Stimulated activated CD4-positive, alpha-beta T cell treated with anti-CD3 and anti-CD28 coated beads, Interleukin-2, amount 100 ng/mL, for 4 hours (primary cell): Measurements from ENCODE around the gene VPS37C.
"Not testable (repeated sequence)": the region's sequence is repeated elsewhere in the genome, so short reads cannot be mapped to it uniquely, and the experiment has no call there.

Source experiments
- DNase-seq: peaks from one replicate; pipeline ENCODE4 v3.0.0-alpha.2; 2020; ENCODE audit warnings: low read depth

The VPS37C gene

DNA sequence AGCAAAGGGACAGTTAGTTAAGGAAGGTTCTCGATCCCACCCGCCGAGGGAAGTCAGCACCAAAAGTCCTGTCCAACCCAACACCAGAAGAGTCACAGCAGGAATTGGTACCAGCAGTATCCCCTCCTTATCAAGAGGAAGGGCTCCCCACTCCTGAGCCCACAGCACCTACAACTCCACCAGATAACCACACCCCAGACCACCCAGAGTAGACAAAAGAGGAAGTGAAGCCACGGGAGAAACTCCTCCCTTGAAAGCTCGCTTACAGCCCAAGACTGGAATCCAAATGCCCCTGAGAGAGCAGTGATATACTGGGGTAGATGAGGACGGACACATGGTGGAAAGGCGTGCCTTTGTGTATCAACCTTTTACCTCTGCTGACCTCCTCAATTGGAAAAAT is 66.2 kb downstream of the VPS37C start:
- DNase-seq = no peak

DNA sequence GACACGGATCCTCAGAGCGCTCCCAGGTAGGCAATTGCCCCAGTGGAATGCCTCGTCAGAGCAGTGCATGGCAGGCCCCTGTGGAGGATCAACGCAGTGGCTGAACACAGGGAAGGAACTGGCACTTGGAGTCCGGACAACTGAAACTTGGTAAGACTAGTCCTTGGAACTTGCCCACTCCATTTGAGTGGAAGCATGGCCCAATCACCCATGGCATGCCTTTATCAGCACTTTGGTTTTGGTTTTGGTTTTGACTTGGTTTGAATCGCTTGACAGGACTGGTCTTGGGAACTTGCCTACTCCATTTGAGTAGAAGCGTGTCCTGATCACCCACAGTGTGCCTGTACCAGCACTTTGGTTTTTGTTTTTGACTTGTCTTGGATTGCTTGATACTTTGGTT is 67.1 kb downstream of the VPS37C start:
- not testable (repeated sequence) for DNase-seq

DNA sequence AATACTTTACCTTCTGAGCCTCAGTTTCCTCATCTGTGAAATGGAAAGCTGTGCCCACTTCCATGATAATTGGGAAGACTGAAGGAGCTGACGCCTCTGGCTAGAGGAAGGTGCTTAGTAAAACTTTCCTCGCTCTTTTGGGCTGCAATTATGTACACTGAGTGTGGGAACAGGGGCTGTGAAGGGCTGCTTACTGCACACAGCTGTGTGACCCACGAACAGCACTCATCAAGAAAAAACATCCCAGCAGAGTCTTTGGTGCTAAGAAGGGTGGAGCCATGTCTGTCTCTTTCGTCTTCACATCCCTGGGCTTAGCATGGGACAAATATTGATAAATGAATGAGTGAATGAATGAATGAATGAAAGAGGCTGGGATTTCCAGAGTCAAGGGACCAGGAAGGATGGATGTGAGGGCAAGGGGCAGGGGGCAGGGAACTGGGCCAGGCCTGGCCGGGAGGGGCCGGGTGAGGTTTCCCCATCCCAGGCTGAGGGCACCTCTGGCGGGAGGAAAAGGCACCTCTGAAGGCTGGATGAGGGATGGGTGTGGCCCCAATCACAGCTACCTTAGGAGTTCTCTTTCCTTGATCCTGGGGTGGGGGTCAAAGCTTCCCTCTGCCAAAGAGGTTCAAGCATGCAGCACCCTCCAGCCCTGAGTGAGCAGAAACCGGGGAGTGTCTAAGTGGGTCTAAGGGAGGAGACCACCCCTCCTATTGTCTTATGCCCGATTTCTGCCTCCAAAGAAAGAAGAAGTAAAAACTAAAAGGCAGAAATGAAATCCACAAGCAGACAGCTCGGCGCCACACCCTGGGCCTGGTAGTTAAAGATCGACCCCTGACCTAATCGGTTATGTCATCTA is 68.1 kb downstream of the VPS37C start:
- no peak for DNase-seq

DNA sequence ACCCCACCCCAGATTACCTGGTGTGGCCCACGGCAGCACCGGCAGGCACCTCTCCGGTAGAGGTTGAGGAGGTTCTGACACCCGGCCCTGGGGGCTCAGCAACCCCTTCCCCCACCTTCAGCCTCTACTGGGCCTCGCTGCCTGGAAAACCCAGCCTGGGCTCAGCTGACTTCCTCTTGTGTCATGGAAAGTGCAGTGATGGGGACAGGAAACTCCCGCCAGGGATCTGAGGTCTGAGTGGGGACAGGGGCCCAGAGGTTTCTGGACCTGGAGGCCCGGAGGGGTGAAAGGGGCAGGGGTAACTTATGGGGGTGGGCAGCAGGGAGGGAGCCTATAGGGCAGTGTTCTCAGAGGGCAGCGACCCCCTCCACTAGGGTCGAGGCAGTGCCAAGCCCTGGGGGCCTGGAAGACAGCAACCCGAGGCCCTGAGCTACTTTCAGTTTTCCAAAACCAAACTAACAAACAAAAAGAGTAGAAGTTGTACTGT is 68.9 kb downstream of the VPS37C start:
- DNase-seq = no peak

DNA sequence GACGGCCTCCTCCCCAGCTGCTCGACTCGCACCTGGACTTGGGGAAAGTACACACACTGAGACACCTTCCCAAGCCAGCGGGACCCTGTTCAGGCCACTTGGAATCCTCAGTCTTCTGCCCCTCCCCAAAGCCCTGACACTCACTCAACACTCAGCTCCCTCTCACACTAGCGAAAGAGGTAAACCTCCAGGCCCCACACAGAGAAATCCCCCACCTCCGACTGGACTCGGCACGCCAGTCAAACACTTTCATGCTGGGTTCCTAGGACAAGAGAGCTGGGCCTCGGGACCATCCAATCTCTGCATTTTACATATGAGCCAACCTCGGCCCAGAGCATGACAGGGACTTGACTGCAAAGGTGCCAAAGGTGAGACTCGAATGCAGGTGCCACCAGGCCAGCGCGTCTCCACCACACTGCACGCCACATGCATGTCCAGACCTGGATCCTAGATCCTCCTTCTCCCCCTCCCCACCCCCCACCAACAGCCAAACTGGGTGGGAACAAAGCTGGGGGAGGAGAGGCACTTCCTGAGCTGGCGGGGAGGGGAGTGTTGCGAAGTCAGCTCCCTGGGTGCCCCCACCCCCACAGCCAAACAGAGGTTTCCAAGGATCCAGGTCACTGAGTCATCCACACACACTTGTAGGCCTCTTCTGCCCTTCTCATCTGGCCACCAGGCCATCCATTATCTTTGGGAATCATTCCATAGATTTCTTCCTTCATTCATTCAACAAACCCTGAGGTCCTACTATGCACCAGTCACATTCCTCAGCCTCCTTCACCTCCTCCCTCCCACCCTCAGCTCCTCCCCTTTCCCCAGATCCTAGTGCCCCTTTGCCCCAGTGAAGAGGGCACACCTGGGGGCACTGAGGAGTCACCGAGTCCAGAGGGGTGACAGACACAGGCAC is 69.6 kb downstream of the VPS37C start:
- no peak for DNase-seq

DNA sequence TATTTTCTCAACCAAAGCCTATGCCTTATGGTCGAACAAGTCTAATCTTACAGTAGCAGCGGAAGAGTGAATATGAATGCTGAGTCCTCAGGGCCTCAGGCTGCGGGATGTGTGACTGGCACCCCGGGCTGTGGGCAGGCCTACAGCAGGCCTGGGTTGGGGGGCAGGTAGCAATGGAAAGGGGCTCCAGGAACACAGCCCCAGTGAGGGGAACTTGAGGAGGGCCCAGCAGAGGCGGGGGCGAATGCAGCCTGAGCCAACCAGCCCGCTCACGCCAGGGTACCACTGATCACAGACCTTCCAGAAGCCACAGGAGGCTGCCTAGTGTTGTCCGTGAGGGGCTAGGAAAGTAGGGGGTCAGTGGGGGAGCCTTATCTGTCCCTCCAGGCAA is 70.2 kb downstream of the VPS37C start:
- DNase-seq = no peak

DNA sequence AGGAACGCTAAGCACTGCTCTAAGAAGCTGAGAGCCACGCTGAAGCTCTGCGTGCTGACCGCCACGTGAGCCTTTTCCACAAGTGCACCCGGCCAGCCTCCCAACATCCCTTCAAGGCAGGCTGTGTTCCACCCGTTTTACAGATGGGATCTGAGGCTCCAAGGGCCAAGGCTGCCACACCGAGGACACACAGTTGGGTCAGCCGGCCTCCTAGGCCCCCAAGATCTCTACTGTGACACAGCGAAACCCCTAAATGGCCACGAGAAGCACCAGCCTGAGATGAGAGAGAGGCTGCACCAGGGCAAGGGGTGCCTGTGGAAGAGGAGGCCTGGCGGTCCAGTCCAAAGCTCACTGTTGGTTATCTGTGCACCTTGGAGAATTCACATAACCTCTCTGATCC is 70.7 kb downstream of the VPS37C start:
- no peak for DNase-seq

DNA sequence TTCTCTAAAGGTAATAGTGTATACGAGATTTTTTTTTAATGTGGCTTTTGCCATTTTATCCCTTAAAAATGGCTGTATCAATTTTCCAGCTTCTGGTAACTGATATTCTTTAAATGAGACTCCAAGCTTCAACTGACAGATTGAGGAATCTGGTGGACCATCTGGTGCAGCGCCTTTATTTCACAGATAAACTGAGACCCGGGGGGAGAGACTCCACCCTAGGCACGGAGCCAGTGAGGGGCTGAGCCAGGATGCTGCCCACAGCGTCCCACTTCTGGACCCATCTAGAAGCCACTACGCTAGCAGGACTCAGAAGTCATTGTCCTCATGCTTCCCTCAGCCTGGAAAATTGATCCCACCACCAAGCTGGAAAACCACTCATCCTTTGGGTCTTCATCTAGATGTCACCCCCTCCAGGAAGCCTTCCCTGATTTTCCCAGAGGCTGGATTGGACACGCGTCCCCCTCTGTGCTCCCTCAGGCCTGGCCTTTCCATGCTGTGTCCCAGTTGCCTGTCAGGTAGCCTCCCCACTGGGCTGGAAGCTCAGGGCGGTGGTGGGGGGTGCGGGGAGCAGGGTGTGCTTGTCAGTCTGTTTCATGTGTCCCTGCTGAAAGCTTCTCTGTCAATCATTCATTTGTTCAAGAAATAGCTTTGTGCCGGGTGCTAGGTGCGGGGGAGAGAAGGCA is 71.3 kb downstream of the VPS37C start:
- DNase-seq = no peak

DNA sequence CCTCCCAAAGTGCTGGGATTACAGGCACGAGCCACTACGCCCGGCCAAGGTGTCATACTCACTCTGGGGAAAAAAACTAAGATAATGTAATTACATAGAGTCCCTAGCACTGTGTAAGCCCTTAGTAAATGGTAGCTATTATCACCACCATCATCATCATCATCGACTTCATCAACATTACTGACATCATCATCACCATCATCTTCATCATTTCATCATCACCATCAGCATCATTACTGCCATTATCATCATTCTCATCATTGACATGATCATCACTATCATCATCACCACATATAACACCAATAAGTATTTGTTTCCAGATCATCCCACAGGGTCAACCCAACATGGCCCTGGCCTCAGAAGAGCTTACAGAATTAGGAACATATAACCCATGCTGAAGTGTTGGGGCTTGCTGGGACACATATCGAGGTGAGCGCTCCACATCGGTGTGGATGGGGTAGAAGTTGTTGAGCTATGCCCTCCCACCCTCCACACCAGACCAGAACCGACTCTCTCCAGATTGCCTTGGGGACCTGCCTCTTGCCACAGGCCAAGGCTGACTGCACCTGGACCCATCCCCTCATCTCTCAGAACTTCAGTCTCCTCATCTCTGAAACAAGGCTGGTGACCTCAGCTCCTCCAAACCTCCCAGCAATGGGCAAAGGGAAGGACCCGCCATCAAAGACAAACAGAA is 73.7 kb downstream of the VPS37C start:
- DNase-seq = no peak

DNA sequence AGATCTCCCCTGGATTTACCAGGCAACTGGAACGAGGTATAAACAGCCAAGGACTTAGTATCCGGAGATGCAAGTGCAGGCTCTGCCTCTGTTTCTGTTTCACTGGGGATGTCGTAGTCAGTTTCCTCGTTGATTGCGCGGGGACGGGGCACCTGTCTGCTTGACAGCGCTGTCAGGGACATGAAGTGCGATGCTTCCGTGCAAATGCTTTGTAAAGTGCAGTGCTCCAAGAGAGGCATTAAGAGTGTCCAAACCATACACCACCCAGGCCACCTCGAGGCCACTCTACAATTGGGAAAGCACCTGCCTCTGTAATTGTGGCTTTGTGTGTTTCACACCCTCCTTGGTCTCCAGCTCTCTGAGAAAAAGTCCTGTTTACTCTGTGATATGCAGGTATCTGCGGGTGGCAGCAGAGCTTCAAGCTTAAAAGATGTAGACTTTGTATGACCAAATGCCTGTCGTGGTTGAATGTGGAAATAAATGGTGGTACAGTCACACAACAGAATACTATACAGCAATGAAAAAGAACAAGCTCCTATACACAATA is 77.6 kb downstream of the VPS37C start:
- DNase-seq = no peak

DNA sequence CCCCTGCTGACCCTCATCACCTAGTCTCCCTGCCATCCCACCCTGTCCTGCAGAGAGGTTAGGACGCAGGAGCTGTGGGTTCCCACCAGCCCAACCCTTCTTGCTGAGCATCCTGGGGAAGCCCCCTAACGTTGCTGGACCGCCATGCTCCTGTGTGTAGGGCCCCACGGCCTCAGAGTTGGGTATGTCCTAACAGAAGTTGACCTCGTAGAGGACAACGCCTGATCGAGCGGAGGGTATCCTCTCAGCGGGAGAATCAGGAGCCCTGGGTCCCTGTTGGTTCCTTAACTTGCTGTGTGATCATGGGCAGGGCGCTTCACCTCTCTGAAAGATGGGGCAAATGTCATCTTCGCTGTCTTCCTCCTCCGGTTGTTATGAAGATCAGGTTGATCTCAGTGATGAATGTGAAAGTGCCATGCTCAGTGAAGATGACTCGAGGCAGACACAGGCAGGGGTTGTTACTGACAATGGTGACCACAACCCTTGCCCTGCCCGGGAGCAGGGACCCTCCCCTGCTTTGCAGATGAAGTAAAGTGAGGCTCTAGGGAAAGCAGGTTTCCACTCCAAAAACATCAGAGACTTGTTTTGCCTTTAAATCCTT is 78.2 kb downstream of the VPS37C start:
- no peak for DNase-seq

DNA sequence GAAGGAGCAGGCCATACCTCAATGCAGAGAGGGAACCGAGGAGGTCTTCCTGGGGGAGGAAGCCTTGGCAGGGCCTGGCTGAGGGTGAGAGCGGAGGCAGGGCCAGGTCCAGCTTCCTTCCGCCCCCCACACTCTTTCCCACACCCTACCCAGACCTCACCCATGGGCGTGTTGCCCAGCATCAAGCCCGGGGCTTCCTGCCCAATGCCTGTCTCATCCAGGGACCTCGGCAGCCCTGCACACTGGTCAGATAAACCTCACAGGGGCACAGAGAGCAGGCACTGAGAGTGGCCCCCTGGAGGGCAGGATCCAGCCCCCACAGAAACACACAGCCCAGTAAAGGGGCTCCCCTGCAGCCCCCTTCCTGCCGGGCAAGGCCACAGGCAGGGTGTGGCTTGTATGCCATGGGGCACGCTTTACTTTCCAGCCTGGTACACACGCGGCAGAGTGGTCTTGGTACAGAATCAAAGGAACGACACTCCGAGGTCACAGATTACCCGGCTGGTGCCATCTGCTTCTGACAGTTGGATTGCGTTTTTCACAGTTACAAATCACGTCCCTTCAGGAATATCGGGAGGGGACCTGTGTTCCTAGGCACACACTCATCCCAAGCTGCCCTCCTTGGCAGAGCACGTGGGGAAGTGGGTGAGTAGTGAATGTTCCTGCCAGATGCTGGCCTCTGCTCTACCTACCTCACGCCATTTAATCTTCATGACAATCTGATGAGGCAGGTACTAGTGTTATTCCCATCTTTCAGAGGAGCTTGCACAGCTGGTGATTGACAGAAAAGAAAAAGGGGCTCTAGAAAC is 79.0 kb downstream of the VPS37C start:
- DNase-seq = no peak

DNA sequence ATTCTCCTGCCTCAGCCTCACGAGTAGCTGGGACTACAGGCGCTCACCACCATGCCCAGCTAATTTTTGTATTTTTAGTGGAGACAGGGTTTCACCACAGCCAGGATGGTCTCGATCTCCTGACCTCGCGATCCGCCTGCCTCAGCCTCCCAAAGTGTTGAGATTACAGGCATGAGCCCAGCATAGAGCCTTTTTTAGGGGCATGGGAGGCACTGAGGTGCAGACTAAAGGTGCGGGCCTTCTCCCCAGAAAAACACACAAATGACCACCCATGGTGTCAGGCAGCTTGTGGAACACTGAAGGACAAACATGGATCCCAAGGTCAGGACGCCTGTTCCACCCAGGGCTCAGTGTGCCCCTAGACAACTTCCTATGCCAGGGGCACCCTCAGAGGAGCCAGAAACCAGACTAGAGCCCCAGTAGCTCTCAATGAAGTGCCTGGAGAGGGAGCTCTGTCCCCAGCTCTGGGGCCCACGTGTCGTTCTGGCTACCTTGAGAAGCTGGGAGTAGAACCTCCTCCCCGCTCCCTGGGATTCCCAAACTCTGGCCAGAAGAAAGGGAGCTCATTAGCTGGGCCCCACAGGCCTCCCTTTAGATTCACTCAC is 80.1 kb downstream of the VPS37C start:
- DNase-seq = no peak

DNA sequence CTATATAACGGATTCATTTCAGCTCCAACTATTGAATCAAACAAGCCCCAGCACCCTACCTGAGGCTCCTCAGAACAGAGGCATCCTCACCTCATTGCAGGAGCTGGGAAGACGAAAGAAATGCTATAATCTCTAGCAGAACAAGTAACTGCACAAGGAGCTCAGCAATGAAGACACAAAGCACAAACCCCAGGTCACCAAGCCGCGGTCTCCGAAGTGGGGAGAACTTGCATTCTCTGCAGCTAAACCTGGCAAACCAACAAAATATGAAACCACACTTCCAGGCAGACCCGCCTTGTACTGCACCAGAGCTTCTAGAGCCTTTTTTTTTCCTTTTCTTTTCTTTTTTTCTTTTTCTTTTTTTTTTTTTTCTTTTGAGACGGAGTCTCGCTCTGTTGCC is 80.7 kb downstream of the VPS37C start:
- DNase-seq = no peak
